AML-193 (cell line): ENCODE data around the gene AUTS2.
A peak's percentile ranks its signal among the peaks of the same experiment; 100 is the strongest.

Experiments
- DNase-seq, 2 experiments: peaks; one replicate each; lab custom pipeline; 2025; lab: John Stamatoyannopoulos, UW

The AUTS2 gene

GRCh38 chr7:70545214-70545613 lies 946.9 kb downstream of the AUTS2 start:
- no peak for DNase-seq

DNA sequence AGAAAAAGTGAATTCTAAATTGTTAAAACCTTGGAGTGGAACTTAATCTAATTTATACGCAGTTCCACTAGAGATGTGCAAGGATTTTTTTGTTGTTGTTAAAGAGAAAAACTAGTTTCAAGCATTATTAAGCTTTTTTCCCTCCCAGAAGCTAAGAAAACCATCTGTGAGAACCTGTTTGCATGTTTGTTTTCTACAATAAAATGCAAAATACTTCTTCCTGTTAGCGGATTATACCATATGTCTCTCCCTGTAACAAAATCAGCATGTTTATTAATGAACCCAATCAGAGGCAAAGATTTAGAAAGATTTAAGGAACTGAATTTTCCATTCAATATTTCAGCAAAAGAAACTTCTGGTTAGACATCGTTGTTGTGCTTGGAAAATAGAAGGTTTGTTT lies 953.9 kb downstream of the AUTS2 start:
- DNase-seq = no peak

DNA sequence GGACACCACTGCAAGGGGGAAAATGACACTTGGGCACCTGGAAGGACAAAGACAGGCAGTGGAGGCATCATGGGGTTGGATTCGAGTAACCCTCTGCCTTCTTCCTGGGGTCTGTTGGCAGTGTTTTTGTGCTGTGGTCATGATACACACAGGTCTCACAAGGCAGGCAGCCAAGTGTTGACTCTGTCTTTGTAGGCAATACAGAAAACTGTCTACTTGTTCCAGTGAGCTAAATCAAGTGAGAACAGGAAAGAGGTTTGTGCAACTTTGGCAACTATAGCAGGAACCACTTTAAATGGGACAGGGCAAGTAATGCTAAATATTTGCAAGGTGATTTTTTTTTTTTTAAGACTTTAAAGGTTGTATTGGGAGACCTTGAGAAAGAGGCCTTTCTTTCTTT lies 955.1 kb downstream of the AUTS2 start:
- DNase-seq = no peak

DNA sequence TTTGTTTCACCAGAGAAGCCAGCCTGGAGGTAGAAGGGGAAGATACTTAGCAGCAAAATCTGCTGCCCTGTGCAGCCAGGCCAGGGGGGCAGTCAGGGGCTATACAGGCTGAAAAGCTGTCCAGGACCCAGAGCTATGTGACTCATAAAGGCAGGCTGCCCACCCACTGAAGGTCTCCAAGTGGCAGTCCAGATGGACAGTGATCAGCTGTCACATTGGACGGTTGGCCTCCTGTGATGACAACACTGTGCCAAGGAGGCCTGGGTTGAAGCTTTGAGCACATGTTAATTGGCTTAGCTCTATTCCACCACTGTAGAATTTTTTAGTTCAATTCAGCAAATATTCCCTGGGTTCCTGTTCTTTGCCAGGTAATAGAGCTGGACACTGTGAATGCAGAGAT lies 956.4 kb downstream of the AUTS2 start:
- DNase-seq = no peak

DNA sequence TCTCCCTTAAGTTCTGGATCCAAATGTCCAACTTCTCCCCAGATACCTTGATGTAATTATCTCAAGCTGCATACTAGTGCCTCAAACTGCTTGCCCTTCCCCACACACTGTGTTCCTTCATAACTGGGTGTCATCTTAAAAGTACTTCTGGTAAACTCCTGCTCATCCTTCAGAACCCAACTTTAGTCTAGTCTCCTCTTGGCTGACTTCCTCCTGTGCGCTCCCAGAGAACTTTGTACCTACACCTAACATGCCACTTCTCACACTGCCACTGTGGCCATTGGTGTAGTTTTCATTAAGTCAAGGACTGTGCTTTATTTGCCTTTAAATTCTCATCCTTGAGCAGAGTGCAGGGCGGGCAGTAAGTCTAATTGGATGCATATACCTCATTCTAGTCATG lies 958.5 kb downstream of the AUTS2 start:
- DNase-seq = no peak

DNA sequence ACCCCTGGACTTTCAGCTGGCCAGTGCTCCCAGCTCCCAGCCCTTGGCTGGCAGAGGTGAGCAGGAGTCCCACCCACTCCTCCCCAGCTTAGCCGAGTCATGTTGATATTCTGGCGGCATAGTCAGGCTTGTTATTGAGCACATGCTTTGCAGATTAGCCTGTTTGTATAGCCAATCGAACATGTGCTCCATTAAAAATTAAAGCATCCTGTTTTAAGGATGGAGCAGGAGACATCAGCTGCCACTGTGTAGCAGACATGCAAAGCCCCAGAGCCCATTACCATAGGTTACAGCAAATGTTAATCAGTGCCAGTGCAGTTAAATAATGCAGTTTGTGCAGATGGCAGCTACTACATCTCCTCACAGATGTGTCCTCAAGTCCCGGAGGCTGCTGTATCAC lies 959.1 kb downstream of the AUTS2 start:
- no peak for DNase-seq

GRCh38 chr7:70559815-70560214 lies 961.5 kb downstream of the AUTS2 start:
- no peak for DNase-seq

GRCh38 chr7:70563960-70564359 lies 965.7 kb downstream of the AUTS2 start:
- DNase-seq = no peak

- DNase-seq = no peak
These were observed 967.6 kb downstream of the AUTS2 start for GRCh38 chr7:70565721-70566370.

DNA sequence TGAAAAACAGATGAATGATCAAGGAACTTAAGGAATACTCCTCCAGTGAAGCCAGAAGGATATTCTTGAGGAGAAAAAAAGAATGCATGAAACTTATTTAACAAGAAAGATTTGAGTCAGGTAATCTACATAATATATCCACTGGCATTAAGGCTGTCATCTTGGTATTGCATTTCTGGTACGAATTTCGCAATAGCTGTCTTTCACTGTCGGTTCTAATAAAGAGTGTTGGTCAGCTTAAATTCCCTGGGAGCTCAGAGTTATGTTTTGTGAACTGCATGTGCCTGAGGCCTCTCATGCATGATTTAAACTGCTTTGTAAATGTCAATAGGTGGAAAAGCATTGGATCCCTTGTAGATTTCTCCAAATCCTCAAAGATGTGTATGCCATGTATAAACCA lies 968.4 kb downstream of the AUTS2 start:
- DNase-seq = peak in 1 of 2 experiments; percentile 3

- DNase-seq = no peak
These were observed 970.5 kb downstream of the AUTS2 start for GRCh38 chr7:70568674-70569334.

DNA sequence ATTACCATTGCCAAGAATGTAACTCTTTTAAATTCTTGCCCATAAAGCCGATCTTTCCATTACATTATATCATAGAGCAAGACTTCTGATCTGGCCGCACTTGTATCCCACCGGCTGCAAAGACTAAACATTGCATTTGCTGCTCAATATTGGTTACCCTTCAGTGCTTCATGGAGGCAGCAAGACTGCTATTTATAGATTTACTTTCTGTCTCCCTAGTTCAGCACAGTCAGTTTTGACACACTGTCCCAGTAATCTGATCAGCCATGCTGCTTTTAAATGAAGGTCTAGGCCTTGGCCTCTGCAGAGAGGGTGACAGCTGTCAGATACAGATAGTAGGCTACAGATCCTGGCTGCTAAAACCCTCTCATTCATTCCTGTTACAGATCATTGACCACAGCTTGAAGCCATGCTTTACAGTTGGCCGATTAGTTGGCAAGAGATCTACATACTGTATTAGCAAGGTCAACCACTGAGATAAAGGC lies 971.1 kb downstream of the AUTS2 start:
- DNase-seq = no peak

GRCh38 chr7:70570029-70570428 lies 971.8 kb downstream of the AUTS2 start:
- no peak for DNase-seq

DNA sequence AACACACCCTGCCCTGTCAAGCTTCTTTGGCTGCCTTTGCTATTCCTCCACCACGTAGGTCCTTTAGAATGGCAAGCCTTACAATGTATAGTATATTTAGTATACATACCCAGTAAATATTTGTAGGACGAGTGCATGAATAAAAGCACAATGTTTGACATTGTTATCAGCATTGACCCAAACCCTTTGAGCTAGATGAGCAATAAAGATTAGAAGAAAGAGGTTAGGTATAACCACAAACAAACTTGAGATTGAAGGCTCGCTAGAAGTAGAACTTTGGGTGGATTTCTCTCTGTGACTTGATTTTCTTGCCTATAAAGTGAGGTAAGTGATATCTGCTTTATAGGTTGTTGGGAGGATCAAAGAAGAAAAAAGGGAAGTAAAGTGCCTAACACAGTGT lies 972.7 kb downstream of the AUTS2 start:
- DNase-seq = no peak

DNA sequence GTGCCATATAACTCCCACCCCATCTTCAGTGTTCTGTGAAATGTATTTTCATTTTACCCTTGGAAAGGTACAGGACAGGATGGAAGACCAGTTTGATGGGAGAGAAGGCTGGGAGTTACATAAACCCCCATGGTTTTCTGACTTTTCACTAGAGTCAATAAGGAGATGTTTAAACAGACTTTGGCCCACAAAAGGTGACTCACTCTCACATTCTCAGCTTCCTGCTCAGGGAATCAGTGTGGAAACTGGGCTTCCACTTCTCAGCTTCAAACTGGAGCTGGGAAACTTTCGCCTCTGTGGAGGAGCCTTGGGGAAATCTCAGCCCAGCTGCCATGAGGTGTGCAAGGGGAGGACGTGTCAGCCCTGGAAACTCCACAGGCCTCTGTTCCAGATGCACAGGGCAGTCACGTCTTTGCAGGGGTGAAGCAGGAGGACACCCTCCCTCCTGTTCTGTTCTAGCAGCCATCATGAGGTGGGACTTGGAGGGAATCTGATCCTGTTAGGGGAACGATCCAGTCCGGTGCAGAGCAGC lies 973.2 kb downstream of the AUTS2 start:
- no peak for DNase-seq

- DNase-seq = no peak
These were observed 973.7 kb downstream of the AUTS2 start for GRCh38 chr7:70571961-70572360.

DNA sequence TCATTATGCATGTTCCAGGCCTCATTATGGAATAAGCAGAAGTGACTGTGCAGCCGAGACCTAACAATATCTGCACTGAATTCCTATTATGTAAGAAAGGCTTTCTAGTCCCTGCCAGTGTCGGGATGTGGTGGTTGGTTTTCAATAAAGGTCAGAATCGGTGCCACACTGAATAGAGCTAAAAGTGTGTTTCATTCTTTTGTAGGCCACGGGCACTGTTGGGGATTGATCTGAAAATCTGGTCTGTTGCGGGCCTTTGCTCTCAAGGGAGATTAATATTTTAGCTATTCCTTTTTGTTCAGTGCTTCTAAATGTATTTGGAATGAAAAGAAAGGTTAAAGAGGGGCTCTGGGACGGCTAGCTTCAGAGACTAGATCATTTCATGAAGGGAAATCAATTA lies 974.3 kb downstream of the AUTS2 start:
- DNase-seq = no peak

DNA sequence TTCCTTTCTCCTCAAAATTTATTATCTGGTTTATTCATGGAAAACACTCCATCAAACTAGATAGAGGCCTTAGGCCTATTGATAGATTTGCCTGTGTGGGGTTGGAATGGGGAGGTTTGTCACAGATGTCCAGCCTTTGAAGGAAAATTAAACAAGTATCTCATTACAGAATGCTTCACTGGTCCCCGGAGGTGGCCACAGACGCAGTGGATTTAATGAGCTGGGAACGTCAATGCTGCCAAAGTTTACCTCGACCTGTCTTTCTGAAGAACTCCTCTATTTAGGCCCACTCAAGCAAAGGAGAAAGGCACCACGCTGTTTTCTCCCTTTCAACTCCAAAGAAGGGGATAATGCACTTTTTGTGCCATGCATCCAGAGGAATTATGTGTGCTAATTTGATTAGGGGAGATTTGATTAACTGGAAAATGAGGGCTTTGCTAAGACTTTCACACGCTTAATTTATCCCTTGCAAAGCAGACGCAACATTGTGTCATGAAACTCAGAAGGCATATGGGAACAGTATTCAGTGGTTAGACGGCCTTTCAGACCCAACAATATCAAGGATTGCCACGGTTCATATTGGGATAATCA lies 974.9 kb downstream of the AUTS2 start:
- no peak for DNase-seq

GRCh38 chr7:70573696-70574095 lies 975.4 kb downstream of the AUTS2 start:
- no peak for DNase-seq

GRCh38 chr7:70574314-70574834 lies 976.1 kb downstream of the AUTS2 start:
- DNase-seq = no peak

DNA sequence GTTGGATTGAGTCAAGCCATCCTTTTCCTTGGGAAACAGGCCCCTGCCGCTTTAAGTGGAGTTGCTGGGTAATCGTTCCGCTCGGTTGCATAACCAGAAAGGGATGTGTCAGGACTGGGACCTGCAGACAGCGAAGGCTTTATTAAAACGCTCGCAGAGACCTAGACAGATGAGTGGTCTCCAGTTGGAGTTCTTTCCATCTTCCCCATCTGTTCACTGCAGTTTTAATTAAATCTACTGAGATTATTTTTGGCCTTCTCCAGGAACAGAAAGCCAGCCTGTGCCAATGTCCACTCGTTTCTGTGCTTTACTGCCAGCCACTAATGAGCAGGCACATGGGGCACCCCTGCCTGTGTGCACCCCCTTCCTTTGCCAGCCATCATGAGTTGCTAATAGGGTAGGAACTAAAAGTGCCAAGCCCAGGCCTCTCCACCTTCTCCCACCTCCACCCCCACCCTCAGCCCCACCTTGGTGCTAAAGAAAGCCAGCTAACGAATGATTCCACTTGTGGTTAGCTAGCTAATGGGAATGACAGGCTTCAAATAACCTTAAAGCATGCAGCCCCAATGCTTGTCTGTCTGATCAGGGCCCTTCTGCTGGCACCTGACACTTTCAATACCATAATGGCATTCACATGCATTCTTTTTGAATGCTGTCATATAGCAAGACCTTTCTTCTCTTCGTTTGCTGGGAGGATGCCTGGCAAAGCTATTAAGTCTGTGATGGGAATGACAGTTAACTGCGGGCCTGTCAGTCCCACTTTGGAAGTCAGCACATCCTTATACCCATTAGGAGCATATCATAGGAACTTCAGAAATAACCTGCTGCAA lies 976.9 kb downstream of the AUTS2 start:
- DNase-seq = no peak

- DNase-seq = no peak
These were observed 978.8 kb downstream of the AUTS2 start for GRCh38 chr7:70577078-70577477.
